Right lobe of liver (tissue), 4 donors: Measurements from ENCODE around the gene POLR1G.
"Not testable (repeated sequence)": the region's sequence is repeated elsewhere in the genome, so short reads cannot be mapped to it uniquely, and the experiment has no call there.

Source experiments
- CTCF ChIP-seq, 4 donors: fragments of 200-600 bp in 3 of 4; fragments of 450-650 bp in 1 of 4; IDR thresholded peaks; one replicate each; pipeline versions ENCODE4 v1.5.1 to v1.8.0; 2016 to 2022; ENCODE audit warnings: antibody characterized with exemption in 4 of 4, mild to moderate bottlenecking in 2 of 4
- POLR2A ChIP-seq: fragments of 450-650 bp; IDR thresholded peaks from one replicate; pipeline ENCODE4 v1.6.1; 2017; ENCODE audit warnings: antibody characterized with exemption, mild to moderate bottlenecking
- donor health status: DM: no; HTN: no; CAD: no.
- donor health status: DM: no; HTN: no; CAD: no.
- donor health status: DM: no; HTN: yes; CAD: no.

GRCh38 chr19:45431008-45431407, 24.6 kb downstream of the POLR1G start:
- not testable (repeated sequence) for TF ChIP-seq CTCF (IDR thresholded peaks at IDR 0.05); POLR2A
